K562 (cell line): ENCODE results near the gene ZNF648. TPM values are rescaled to one million over a fixed set of nuclear protein-coding genes. Genes with fewer than 3 reads are reported as not detected.

Experiments used
- FOXJ3 ChIP-seq: sonication (generic); formaldehyde crosslinking; IDR thresholded peaks from 2 replicates; pipeline ENCODE4 v1.4.0; 2020; ENCODE audit warnings: mild to moderate bottlenecking, missing genetic modification reagents
- GATAD2A ChIP-seq: fragments of 450-650 bp; IDR thresholded peaks from 2 replicates; pipeline ENCODE4 v1.6.1; 2017
- MYC ChIP-seq, 2 experiments: fragments of 250-450 bp in 1 of 2; sonication (Bioruptor Pico) in 1 of 2; IDR thresholded peaks; 2 replicates each; pipeline versions ENCODE4 v1.5.1 to v1.6.1; 2012 to 2021; ENCODE audit warnings: low read depth in 2 of 2, borderline replicate concordance in 1 of 2, improper control_type of control experiment in 1 of 2, low read length in 1 of 2, mild to moderate bottlenecking in 1 of 2, moderate library complexity in 1 of 2
- NCOR1 ChIP-seq: fragments of 450-650 bp; IDR thresholded peaks from 2 replicates; pipeline ENCODE4 v1.6.1; 2016; ENCODE audit warnings: mild to moderate bottlenecking, moderate library complexity
- NRF1 ChIP-seq, 2 experiments: fragments of 450-650 bp; IDR thresholded peaks in 1 of 2; conservative IDR thresholded peaks in 1 of 2; 2 replicates each; pipeline ENCODE4 v1.6.1; 2014; ENCODE audit warnings: mild to moderate bottlenecking in 2 of 2
- RAD21 ChIP-seq, 2 experiments: fragments of 250-450 bp in 1 of 2; fragments of 450-650 bp in 1 of 2; sonication (Bioruptor Pico) in 1 of 2; formaldehyde crosslinking in 1 of 2; IDR thresholded peaks in 1 of 2; conservative IDR thresholded peaks in 1 of 2; 2 replicates each; pipeline versions ENCODE4 v1.4.0 to v1.8.0; 2020 to 2022; ENCODE audit warnings: mild to moderate bottlenecking in 2 of 2, moderate library complexity in 1 of 2
- SETDB1 ChIP-seq: IDR thresholded peaks from one replicate; pipeline ENCODE4 v1.6.1; 2012; ENCODE audit warnings: low read length, control low read depth, inconsistent platforms
- TRIM24 ChIP-seq, 2 experiments: fragments of 450-650 bp; IDR thresholded peaks; 2 replicates each; pipeline ENCODE4 v1.6.1; 2016
- TRIM28 ChIP-seq: fragments of 450-650 bp; IDR thresholded peaks from 2 replicates; pipeline ENCODE4 v1.6.1; 2017
- ZNF263 ChIP-seq: sonication (generic); formaldehyde crosslinking; IDR thresholded peaks from 2 replicates; pipeline ENCODE4 v1.8.0; 2022; ENCODE audit warnings: mild to moderate bottlenecking, missing genetic modification reagents, borderline replicate concordance
- polyA plus RNA-seq, 8 experiments: library from polyadenylated mRNA; depleted of rRNA in 4 of 8; stranded (reverse) in 5 of 8; unstranded in 3 of 8; fragments of >200 nt; fragmentation: Nextera tagmentation in 2 of 8; fragmentation: Illumina TruSeq in 1 of 8; extraction: Ambion mirVana in 2 of 8; extraction: Trizol in 1 of 8; gene quantifications; 2 replicates each; pipeline versions ENCODE4 v1.2.1 to v1.2.3, GENCODE V29; 2011 to 2014; ENCODE audit warnings: inconsistent platforms in 1 of 8, missing spikeins in 1 of 8
- total RNA-seq, 7 experiments: library from RNA; depleted of rRNA in 6 of 7; stranded (reverse); fragments of >200 nt in 6 of 7; fragmentation: Illumina TruSeq in 2 of 7; extraction: Trizol in 2 of 7; gene quantifications; 2 replicates each; pipeline versions ENCODE4 v1.2.1 to v1.2.3, GENCODE V29; 2011 to 2021; ENCODE audit warnings: low replicate concordance in 1 of 7
- TF ChIP-seq, protein P1 (sequence below), 3 experiments: IDR thresholded peaks in 2 of 3; conservative IDR thresholded peaks in 1 of 3; 2 replicates each; pipeline ENCODE4 v1.5.1; 2011 to 2012; ENCODE audit warnings: low read length in 3 of 3, mild to moderate bottlenecking in 3 of 3, control low read depth in 2 of 3, improper control_type of control experiment in 1 of 3, inconsistent platforms in 1 of 3, low read depth in 1 of 3, mixed read lengths in 1 of 3, moderate library complexity in 1 of 3; ENCODE audit not compliant: insufficient read depth in 2 of 3
- TF ChIP-seq, protein P2 (sequence below): sonication (generic); formaldehyde crosslinking; IDR thresholded peaks from 2 replicates; pipeline ENCODE4 v1.8.0; 2023; ENCODE audit warnings: mild to moderate bottlenecking, missing genetic modification reagents
- TF ChIP-seq, protein P3 (sequence below): fragments of 450-650 bp; IDR thresholded peaks from 2 replicates; pipeline ENCODE4 v1.6.1; 2014; ENCODE audit warnings: low read depth, mild to moderate bottlenecking, moderate library complexity, borderline replicate concordance
- TF ChIP-seq, protein P4 (sequence below): fragments of 450-650 bp; formaldehyde crosslinking; IDR thresholded peaks from 2 replicates; pipeline ENCODE4 v1.4.0; 2020; ENCODE audit warnings: mild to moderate bottlenecking, mixed read lengths
- TF ChIP-seq, protein P5 (sequence below), 2 experiments: fragments of 450-650 bp; IDR thresholded peaks; 2 replicates each; pipeline ENCODE4 v1.6.1; 2016
- TF ChIP-seq, protein P6 (sequence below): fragments of 450-650 bp; formaldehyde crosslinking; conservative IDR thresholded peaks from 2 replicates; pipeline ENCODE4 v1.4.0; 2022; ENCODE audit warnings: mild to moderate bottlenecking, missing genetic modification characterization

ZNF648 gene
- total and polyA plus RNA-seq, 9 of the 15 experiments (the other 6 are each of a cell fraction or from before 2014, with no cell fraction given): 0.06 to 0.27 (median 0.18) TPM; not detected in 2

DNA sequence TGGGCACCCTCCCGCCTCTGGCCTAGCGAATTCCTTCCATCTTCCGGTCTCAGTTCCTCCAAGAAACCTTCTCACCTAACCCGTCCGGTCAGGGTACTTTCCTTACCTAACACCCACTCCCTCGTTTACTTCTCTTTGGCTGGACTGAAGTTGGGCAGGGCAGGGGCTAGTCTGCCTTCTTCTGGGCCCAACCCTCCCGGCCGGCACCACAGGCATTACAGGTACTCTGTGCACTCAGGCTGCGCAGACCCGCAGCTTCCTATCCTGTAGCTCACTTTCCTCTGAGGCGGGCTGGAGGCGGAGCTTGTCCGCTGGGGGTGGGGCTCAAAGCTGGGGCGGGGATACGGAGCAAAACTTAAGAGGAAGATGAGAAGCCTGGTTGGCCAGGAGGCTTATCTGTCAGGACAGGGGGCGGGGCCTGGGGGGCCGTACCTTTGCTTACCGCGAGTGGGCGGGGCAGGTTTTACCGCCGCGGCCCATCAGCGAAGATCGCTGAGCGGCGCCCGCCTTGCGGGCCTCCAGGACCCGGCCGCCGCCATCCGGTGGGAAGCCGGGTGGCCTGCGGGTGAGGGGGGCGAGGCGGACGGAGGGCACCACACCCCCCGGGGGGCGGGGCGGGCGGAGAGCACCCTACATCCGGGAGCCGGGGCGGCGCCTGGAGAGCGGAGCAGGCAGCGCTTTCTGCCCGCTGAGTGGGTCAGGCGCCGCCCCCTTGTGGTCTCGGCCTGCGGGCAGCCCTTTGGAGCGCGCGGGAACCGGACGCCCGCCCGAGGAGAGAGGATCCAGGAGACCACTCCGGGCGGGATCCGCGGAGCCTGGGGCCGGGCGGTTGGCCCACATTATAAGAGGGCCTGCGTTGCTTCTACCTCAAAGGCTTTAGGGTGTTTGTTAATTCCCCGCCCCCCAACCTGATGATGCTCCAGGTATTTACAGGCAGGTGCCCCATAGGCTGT, 31.9 kb downstream of the ZNF648 start (continued):
- TF ChIP-seq, protein P1, sequence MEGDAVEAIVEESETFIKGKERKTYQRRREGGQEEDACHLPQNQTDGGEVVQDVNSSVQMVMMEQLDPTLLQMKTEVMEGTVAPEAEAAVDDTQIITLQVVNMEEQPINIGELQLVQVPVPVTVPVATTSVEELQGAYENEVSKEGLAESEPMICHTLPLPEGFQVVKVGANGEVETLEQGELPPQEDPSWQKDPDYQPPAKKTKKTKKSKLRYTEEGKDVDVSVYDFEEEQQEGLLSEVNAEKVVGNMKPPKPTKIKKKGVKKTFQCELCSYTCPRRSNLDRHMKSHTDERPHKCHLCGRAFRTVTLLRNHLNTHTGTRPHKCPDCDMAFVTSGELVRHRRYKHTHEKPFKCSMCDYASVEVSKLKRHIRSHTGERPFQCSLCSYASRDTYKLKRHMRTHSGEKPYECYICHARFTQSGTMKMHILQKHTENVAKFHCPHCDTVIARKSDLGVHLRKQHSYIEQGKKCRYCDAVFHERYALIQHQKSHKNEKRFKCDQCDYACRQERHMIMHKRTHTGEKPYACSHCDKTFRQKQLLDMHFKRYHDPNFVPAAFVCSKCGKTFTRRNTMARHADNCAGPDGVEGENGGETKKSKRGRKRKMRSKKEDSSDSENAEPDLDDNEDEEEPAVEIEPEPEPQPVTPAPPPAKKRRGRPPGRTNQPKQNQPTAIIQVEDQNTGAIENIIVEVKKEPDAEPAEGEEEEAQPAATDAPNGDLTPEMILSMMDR (IDR thresholded peaks at IDR 0.05 in 2 of 3, conservative IDR thresholded peaks at IDR 0.05 in 1 of 3; ENCODE audit: insufficient read depth in 2 of 3, low read depth in 1 of 3, low read length in 3 of 3): peak; percentile 46 to 75 (median 56)
- TF ChIP-seq RAD21 (CRISPR knock-in tag; conservative IDR thresholded peaks at IDR 0.05 in 1 of 2, IDR thresholded peaks at IDR 0.05 in 1 of 2): peak; percentile 38 to 48; a peak in 3 of 4 replicates
- peak in 1 of 2 experiments; percentile 35; a peak in 1 of 4 replicates for TF ChIP-seq TRIM24 (IDR thresholded peaks at IDR 0.05)
- peak; percentile 83 to 86 for TF ChIP-seq NRF1 (conservative IDR thresholded peaks at IDR 0.05 in 1 of 2, IDR thresholded peaks at IDR 0.05 in 1 of 2)
- TF ChIP-seq, protein P2, sequence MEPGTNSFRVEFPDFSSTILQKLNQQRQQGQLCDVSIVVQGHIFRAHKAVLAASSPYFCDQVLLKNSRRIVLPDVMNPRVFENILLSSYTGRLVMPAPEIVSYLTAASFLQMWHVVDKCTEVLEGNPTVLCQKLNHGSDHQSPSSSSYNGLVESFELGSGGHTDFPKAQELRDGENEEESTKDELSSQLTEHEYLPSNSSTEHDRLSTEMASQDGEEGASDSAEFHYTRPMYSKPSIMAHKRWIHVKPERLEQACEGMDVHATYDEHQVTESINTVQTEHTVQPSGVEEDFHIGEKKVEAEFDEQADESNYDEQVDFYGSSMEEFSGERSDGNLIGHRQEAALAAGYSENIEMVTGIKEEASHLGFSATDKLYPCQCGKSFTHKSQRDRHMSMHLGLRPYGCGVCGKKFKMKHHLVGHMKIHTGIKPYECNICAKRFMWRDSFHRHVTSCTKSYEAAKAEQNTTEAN (CRISPR knock-in tag): no peak
- TF ChIP-seq, protein P3, sequence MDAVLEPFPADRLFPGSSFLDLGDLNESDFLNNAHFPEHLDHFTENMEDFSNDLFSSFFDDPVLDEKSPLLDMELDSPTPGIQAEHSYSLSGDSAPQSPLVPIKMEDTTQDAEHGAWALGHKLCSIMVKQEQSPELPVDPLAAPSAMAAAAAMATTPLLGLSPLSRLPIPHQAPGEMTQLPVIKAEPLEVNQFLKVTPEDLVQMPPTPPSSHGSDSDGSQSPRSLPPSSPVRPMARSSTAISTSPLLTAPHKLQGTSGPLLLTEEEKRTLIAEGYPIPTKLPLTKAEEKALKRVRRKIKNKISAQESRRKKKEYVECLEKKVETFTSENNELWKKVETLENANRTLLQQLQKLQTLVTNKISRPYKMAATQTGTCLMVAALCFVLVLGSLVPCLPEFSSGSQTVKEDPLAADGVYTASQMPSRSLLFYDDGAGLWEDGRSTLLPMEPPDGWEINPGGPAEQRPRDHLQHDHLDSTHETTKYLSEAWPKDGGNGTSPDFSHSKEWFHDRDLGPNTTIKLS: peak; percentile 31; the same call in 1 of the 2 replicates
- no peak for TF ChIP-seq FOXJ3
- TF ChIP-seq NCOR1: no peak
- no peak for TF ChIP-seq TRIM28
- TF ChIP-seq, protein P4, sequence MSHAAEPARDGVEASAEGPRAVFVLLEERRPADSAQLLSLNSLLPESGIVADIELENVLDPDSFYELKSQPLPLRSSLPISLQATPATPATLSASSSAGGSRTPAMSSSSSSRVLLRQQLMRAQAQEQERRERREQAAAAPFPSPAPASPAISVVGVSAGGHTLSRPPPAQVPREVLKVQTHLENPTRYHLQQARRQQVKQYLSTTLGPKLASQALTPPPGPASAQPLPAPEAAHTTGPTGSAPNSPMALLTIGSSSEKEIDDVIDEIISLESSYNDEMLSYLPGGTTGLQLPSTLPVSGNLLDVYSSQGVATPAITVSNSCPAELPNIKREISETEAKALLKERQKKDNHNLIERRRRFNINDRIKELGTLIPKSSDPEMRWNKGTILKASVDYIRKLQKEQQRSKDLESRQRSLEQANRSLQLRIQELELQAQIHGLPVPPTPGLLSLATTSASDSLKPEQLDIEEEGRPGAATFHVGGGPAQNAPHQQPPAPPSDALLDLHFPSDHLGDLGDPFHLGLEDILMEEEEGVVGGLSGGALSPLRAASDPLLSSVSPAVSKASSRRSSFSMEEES (CRISPR knock-in tag): no peak
- TF ChIP-seq GATAD2A: no peak
- peak; percentile 50; the same call in 1 of the 2 replicates for TF ChIP-seq MYC (IDR thresholded peaks at IDR 0.05; ENCODE audit: low read depth, low read length)
- peak; percentile 8; the same call in 1 of the 2 replicates for TF ChIP-seq MYC (CRISPR knock-in tag; IDR thresholded peaks at IDR 0.05; ENCODE audit: borderline replicate concordance, low read depth)
- no peak for TF ChIP-seq SETDB1
- TF ChIP-seq, protein P5, sequence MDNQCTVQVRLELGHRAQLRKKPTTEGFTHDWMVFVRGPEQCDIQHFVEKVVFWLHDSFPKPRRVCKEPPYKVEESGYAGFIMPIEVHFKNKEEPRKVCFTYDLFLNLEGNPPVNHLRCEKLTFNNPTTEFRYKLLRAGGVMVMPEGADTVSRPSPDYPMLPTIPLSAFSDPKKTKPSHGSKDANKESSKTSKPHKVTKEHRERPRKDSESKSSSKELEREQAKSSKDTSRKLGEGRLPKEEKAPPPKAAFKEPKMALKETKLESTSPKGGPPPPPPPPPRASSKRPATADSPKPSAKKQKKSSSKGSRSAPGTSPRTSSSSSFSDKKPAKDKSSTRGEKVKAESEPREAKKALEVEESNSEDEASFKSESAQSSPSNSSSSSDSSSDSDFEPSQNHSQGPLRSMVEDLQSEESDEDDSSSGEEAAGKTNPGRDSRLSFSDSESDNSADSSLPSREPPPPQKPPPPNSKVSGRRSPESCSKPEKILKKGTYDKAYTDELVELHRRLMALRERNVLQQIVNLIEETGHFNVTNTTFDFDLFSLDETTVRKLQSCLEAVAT (IDR thresholded peaks at IDR 0.05): peak in 1 of 2 experiments; percentile 42; a peak in 1 of 4 replicates
- TF ChIP-seq, protein P6, sequence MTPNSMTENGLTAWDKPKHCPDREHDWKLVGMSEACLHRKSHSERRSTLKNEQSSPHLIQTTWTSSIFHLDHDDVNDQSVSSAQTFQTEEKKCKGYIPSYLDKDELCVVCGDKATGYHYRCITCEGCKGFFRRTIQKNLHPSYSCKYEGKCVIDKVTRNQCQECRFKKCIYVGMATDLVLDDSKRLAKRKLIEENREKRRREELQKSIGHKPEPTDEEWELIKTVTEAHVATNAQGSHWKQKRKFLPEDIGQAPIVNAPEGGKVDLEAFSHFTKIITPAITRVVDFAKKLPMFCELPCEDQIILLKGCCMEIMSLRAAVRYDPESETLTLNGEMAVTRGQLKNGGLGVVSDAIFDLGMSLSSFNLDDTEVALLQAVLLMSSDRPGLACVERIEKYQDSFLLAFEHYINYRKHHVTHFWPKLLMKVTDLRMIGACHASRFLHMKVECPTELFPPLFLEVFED: no peak
- peak; percentile 42; the same call in 1 of the 2 replicates for TF ChIP-seq ZNF263 (CRISPR knock-in tag)
